ENCODE results near the gene LRRC4C.

- TF ChIP-seq EZH2 (IDR thresholded peaks at IDR 0.05; ENCODE audit: borderline replicate concordance, low read length) (no peak), CTCF (IDR thresholded peaks at IDR 0.05; ENCODE audit: low read length) (no peak)
Measured at GRCh38 chr11:40100781-40101180, 1358.7 kb downstream of the LRRC4C start.

Data from OCI-LY1 (cell line).